ENCODE results near the gene DHRS7.

DNA sequence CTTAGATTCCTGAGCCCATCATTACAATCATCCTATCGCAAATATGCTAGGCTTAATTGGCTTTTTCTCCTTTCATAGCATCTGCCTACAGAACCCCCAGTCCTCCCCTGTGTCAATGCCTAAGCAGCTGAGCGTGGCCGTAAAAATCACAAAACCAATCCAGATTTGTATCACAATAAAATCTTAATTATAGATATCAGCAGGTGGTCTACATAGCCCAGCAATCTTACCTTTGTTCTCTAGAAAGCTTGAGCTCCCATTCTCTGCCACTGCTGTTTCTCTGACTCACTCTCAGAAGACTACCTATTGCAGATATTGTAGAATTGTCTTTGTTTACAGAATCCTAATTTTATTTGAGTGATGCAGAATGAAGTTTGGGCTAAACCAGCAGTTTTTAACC, 46.0 kb upstream of the DHRS7 start:
- TF ChIP-seq EZH2 (IDR thresholded peaks at IDR 0.05; ENCODE audit: insufficient read depth, poor library complexity, severe bottlenecking) (no peak), EZH2phosphoT487 (IDR thresholded peaks at IDR 0.05; ENCODE audit: insufficient read depth, low read depth) (no peak)
